GM19240 (cell line): Measurements from ENCODE around the gene CGB5.
"Not testable (repeated sequence)": the region's sequence is repeated elsewhere in the genome, so short reads cannot be mapped to it uniquely, and the experiment has no call there.

Experiments
- DNase-seq: peaks from one replicate; pipeline ENCODE4 v3.0.0; 2011; ENCODE audit warnings: low spot score; ENCODE audit not compliant: insufficient read length

Gene CGB5

GRCh38 chr19:49056902-49057596, 13.4 kb downstream of the CGB5 start:
- DNase-seq: not testable (repeated sequence)

- DNase-seq: no peak
Measured at GRCh38 chr19:49057636-49058234, 14.1 kb downstream of the CGB5 start, which contains the start of gene CGB7. CGB7 (minus strand) TSS chr19:49057749; CDS start chr19:49055375, 2,374 bp downstream.

- DNase-seq: no peak
Measured at GRCh38 chr19:49058562-49058961, 14.9 kb downstream of the CGB5 start.

GRCh38 chr19:49059053-49059452, 15.4 kb downstream of the CGB5 start:
- DNase-seq: no peak

- no peak for DNase-seq
Measured at GRCh38 chr19:49061000-49061399, 17.4 kb downstream of the CGB5 start.

GRCh38 chr19:49061445-49061844, 17.8 kb downstream of the CGB5 start:
- no peak for DNase-seq

GRCh38 chr19:49064029-49064629, 20.5 kb downstream of the CGB5 start:
- DNase-seq: no peak

- DNase-seq: no peak
Measured at GRCh38 chr19:49064768-49065611, 21.3 kb downstream of the CGB5 start, which contains the start of gene NTF4. NTF4 (minus strand) TSS chr19:49064818; CDS start chr19:49061997, 2,821 bp downstream.

GRCh38 chr19:49065905-49066512, 22.4 kb downstream of the CGB5 start:
- DNase-seq: no peak

- no peak for DNase-seq
Measured at GRCh38 chr19:49067554-49067953, 23.9 kb downstream of the CGB5 start.

- no peak for DNase-seq
Measured at GRCh38 chr19:49069026-49069425, 25.4 kb downstream of the CGB5 start.

GRCh38 chr19:49070416-49070815, 26.8 kb downstream of the CGB5 start:
- no peak for DNase-seq

GRCh38 chr19:49071860-49072547, 28.4 kb downstream of the CGB5 start:
- DNase-seq: no peak

GRCh38 chr19:49073514-49074378, 30.1 kb downstream of the CGB5 start:
- no peak for DNase-seq

GRCh38 chr19:49074869-49075268, 31.2 kb downstream of the CGB5 start:
- not testable (repeated sequence) for DNase-seq

GRCh38 chr19:49080392-49080791, 36.7 kb downstream of the CGB5 start:
- no peak for DNase-seq

GRCh38 chr19:49081273-49081672, 37.6 kb downstream of the CGB5 start:
- no peak for DNase-seq

GRCh38 chr19:49084206-49085019, 40.8 kb downstream of the CGB5 start:
- no peak for DNase-seq
